PC-3 (cell line): ENCODE data around the gene RNF121.

Source experiments
- CTCF ChIP-seq: fragments of 300-600 bp; sonication (generic); conservative IDR thresholded peaks from 2 replicates; pipeline ENCODE4 v1.5.1; 2017; ENCODE audit warnings: antibody characterized with exemption, low read depth, mild to moderate bottlenecking, low read length
- EZH2 ChIP-seq: fragments of 300-600 bp; sonication (generic); IDR thresholded peaks from one replicate; pipeline ENCODE4 v1.6.1; 2017; ENCODE audit warnings: antibody characterized with exemption, mild to moderate bottlenecking, low read length; ENCODE audit not compliant: unreplicated experiment
- EZH2phosphoT487 ChIP-seq: fragments of 300-600 bp; sonication (generic); IDR thresholded peaks from 2 replicates; pipeline ENCODE4 v1.6.1; 2018; ENCODE audit warnings: mild to moderate bottlenecking, antibody characterized with exemption, low read length, borderline replicate concordance

GRCh38 chr11:72030472-72031045, 101.7 kb downstream of the RNF121 start:
- TF ChIP-seq CTCF, result no peak
- no peak for TF ChIP-seq EZH2
- TF ChIP-seq EZH2phosphoT487, result no peak
